ENCODE results near the gene HELB.

HELB gene

GRCh38 chr12:66279123-66279712 lies 23.1 kb upstream of the HELB start:
- in situ Hi-C loops (cut with MboI; ENCODE audit: low pct_unique_long_range_greater_than_20kb, low sequenced_read_pairs, unreplicated experiment) = no loop called here
- no peak for DNase-seq (ENCODE audit: low spot score)

GRCh38 chr12:66280561-66280960 lies 21.7 kb upstream of the HELB start:
- DNase-seq (ENCODE audit: low spot score) = no peak
- TF ChIP-seq CTCF (IDR thresholded peaks at IDR 0.05; ENCODE audit: extremely low read depth, insufficient read depth, missing control alignments) = no peak
- in situ Hi-C loops (cut with MboI; ENCODE audit: low pct_unique_long_range_greater_than_20kb, low sequenced_read_pairs, unreplicated experiment) = no loop called here

More at GRCh38 chr12:66279123-66279712, 23.1 kb upstream of the HELB start:
- peak; percentile 62 for TF ChIP-seq CTCF (IDR thresholded peaks at IDR 0.05; ENCODE audit: extremely low read depth, insufficient read depth, missing control alignments)

- in situ Hi-C loops (cut with MboI; ENCODE audit: low pct_unique_long_range_greater_than_20kb, low sequenced_read_pairs, unreplicated experiment) = no loop called here
- DNase-seq (ENCODE audit: low spot score) = no peak
- TF ChIP-seq CTCF (IDR thresholded peaks at IDR 0.05; ENCODE audit: extremely low read depth, insufficient read depth, missing control alignments) = no peak
Measured at GRCh38 chr12:66282244-66282643, 20.0 kb upstream of the HELB start.

- no peak for TF ChIP-seq CTCF (IDR thresholded peaks at IDR 0.05; ENCODE audit: extremely low read depth, insufficient read depth, missing control alignments)
- in situ Hi-C loops (cut with MboI; ENCODE audit: low pct_unique_long_range_greater_than_20kb, low sequenced_read_pairs, unreplicated experiment) = no loop called here
- DNase-seq (ENCODE audit: low spot score) = no peak
Measured at GRCh38 chr12:66287275-66287674, 15.0 kb upstream of the HELB start.

- in situ Hi-C loops (cut with MboI; ENCODE audit: low pct_unique_long_range_greater_than_20kb, low sequenced_read_pairs, unreplicated experiment) = no loop called here
- DNase-seq (ENCODE audit: low spot score) = no peak
Measured at GRCh38 chr12:66288121-66288520, 14.2 kb upstream of the HELB start.

GRCh38 chr12:66289485-66289884 lies 12.8 kb upstream of the HELB start:
- no peak for TF ChIP-seq CTCF (IDR thresholded peaks at IDR 0.05; ENCODE audit: extremely low read depth, insufficient read depth, missing control alignments)
- DNase-seq (ENCODE audit: low spot score) = no peak
- in situ Hi-C loops (cut with MboI; ENCODE audit: low pct_unique_long_range_greater_than_20kb, low sequenced_read_pairs, unreplicated experiment) = no loop called here

More at GRCh38 chr12:66288121-66288520, 14.2 kb upstream of the HELB start:
- no peak for TF ChIP-seq CTCF (IDR thresholded peaks at IDR 0.05; ENCODE audit: extremely low read depth, insufficient read depth, missing control alignments)

Data from GM13977 (cell line).